ENCODE measurements around the gene HES5. TPM values are rescaled to one million over a fixed set of nuclear protein-coding genes. Genes with fewer than 3 reads are reported as not detected.
A peak's percentile ranks its signal among the peaks of the same experiment; 100 is the strongest.

The HES5 gene
- total RNA-seq, 4 donors from 2014 or later, result 0.34 to 2.8 (median 1.8) TPM; not detected in 1

- intact Hi-C loops (cut with DNase I; ENCODE audit: low total_unique reads), result loop anchor here (5.0 kb wide), 1 partner anchor 135 kb away; the partner anchor contains the start of gene PEX10
- H3K4me3 ChIP-seq, result peak overlapping the region; percentile 26 to 28
- H3K27me3 ChIP-seq, result no peaks in the 10 kb centered on the region
- peaks cover 0 to 24% of the 10 kb centered on the region in 2 donors for H3K4me1 ChIP-seq
- no peaks in the 10 kb centered on the region for H3K9me3 ChIP-seq
- no peaks in the 10 kb centered on the region for H3K36me3 ChIP-seq
- no peak for DNase-seq
- TF ChIP-seq POLR2A (IDR thresholded peaks at IDR 0.05), result peak in 1 of 2 donors; percentile 0
- TF ChIP-seq CTCF (IDR thresholded peaks at IDR 0.05), result no peak
- peak overlapping the region; percentile 85 to 95 for H3K27ac ChIP-seq
Observed at GRCh38 chr1:2547210-2548067, 17.4 kb upstream of the HES5 start.

GRCh38 chr1:2546515-2547209, 16.6 kb upstream of the HES5 start:
- Histone ChIP-seq H3K4me3 (peak overlapping the region; percentile 26 to 28), H3K27ac (peak overlapping the region; percentile 85 to 95), H3K36me3 (no peaks in the 10 kb centered on the region), H3K9me3 (no peaks in the 10 kb centered on the region), H3K4me1 (peaks cover 0 to 24% of the 10 kb centered on the region in 2 donors), H3K27me3 (no peaks in the 10 kb centered on the region)
- TF ChIP-seq CTCF (IDR thresholded peaks at IDR 0.05) (peak in 1 of 4 experiments; percentile 27), POLR2A (IDR thresholded peaks at IDR 0.05) (peak; percentile 38 to 52)
- peak; percentile 72 to 77 for DNase-seq
- intact Hi-C loops (cut with DNase I; ENCODE audit: low total_unique reads), result loop anchor here (5.0 kb wide), 1 partner anchor 134 kb away; the partner anchor contains the start of gene PEX10

- Histone ChIP-seq H3K36me3 (no peaks in the 10 kb centered on the region), H3K27me3 (no peaks in the 10 kb centered on the region), H3K9me3 (no peaks in the 10 kb centered on the region), H3K4me3 (peak overlapping the region; percentile 26 to 28), H3K27ac (peak overlapping the region; percentile 85 to 95), H3K4me1 (peaks cover 0 to 24% of the 10 kb centered on the region in 2 donors)
- intact Hi-C loops (cut with DNase I; ENCODE audit: low total_unique reads), result loop anchor here (5.0 kb wide), 1 partner anchor 134 kb away; the partner anchor contains the start of gene PEX10
- peak; percentile 79 to 84 for DNase-seq
- TF ChIP-seq POLR2A (IDR thresholded peaks at IDR 0.05) (peak in 1 of 2 donors; percentile 4), CTCF (IDR thresholded peaks at IDR 0.05) (peak in 1 of 4 experiments; percentile 4)
Observed at GRCh38 chr1:2545754-2546514, 15.9 kb upstream of the HES5 start.

GRCh38 chr1:2544875-2545640, 15.0 kb upstream of the HES5 start:
- H3K36me3 ChIP-seq, result no peaks in the 10 kb centered on the region
- H3K27ac ChIP-seq, result peak overlapping the region; percentile 84 to 85
- H3K4me3 ChIP-seq, result no peak overlapping the region
- TF ChIP-seq CTCF (IDR thresholded peaks at IDR 0.05) (no peak), POLR2A (IDR thresholded peaks at IDR 0.05) (no peak)
- H3K9me3 ChIP-seq, result no peaks in the 10 kb centered on the region
- peaks cover 0 to 29% of the 10 kb centered on the region in 2 donors for H3K4me1 ChIP-seq
- DNase-seq, result no peak
- no peaks in the 10 kb centered on the region for H3K27me3 ChIP-seq
- intact Hi-C loops (cut with DNase I; ENCODE audit: low total_unique reads), result loop anchor here (5.0 kb wide), 1 partner anchor 133 kb away; the partner anchor contains the start of gene PEX10

Measured in uterus (tissue), 4 donors.